GM12891 (cell line): ENCODE data around the gene KCNJ8. TPM values are rescaled to one million over a fixed set of nuclear protein-coding genes. Genes with fewer than 3 reads are reported as not detected.
"Not testable (repeated sequence)": the region's sequence is repeated elsewhere in the genome, so short reads cannot be mapped to it uniquely, and the experiment has no call there.

Source experiments
- DNase-seq: peaks from one replicate; pipeline ENCODE4 v3.0.0; 2011; ENCODE audit warnings: low spot score; ENCODE audit not compliant: insufficient read length
- FAIRE-seq: peaks from 2 replicates; lab custom pipeline; 2011; peaks lifted over from hg19 to GRCh38; lab: Jason Lieb, UNC
- PAX5 ChIP-seq: IDR thresholded peaks from 2 replicates; pipeline ENCODE4 v1.6.1; 2011; ENCODE audit warnings: low read length, moderate library complexity, mild to moderate bottlenecking; ENCODE audit not compliant: insufficient read depth, severe bottlenecking
- POLR2A ChIP-seq: IDR thresholded peaks from 2 replicates; pipeline ENCODE4 v1.6.1; 2011; ENCODE audit warnings: low read depth, low read length, control low read depth
- POLR2AphosphoS5 ChIP-seq: IDR thresholded peaks from 2 replicates; pipeline ENCODE4 v1.6.1; 2011; ENCODE audit warnings: low read depth, low read length, control low read depth
- POU2F2 ChIP-seq: IDR thresholded peaks from 2 replicates; pipeline ENCODE4 v1.6.1; 2011; ENCODE audit warnings: low read depth, mild to moderate bottlenecking, control low read depth, low read length, moderate library complexity
- SPI1 ChIP-seq: IDR thresholded peaks from 2 replicates; pipeline ENCODE4 v1.6.1; 2011; ENCODE audit warnings: low read depth, low read length, control low read depth
- TAF1 ChIP-seq: IDR thresholded peaks from 2 replicates; pipeline ENCODE4 v1.6.1; 2011; ENCODE audit warnings: low read depth, low read length, control low read depth
- polyA plus RNA-seq: library from polyadenylated mRNA; unstranded; fragments of >200 nt; gene quantifications from one replicate; pipeline ENCODE4 v1.2.1, GENCODE V29; 2012; ENCODE audit warnings: low read depth, missing spikeins, inconsistent platforms; ENCODE audit not compliant: missing spikeins

The KCNJ8 gene
- not detected for polyA plus RNA-seq

DNA sequence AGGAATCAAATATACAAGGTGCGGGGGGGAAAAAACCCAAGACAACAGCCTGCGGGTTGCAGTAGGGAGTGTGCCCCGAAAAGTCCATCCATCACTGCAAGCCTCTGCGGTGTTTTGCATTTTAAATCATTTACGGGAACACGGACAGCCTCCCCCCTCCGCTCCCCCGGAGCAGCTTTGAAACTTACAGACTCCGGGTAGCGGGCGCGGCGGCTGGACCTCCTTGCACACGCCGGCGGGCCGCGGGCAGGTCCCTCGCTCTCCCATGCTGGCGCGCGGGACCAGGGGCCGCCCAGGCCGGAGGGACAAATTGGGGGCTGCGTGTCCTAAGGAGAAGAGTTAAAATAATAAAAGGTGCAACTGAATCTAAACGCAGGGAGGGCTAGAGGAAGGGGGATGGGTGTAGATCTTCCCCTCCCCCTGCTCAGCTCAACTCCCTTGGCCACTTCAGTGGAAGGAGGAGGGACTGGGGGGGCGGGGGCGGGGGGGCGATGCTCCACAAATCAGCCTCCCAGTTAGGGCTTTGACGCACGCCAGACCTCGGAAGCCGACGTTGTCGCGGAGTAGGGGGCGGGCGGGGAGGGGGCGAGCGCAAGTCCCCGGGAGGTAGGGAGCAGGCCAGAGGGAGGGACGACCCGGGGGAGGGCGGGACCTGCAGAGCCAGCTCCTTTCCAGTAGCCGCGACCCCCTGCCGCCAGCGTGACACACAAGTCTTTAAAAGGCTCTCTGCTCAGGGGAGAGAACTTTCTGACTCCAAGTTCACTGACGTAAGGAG lies at the start of gene KCNJ8:
Gene KCNJ8 (minus strand): TSS at position 349 of the 775 bp plus-strand sequence. CDS start 1,090 bp downstream, outside the sequence.
- no peak for TF ChIP-seq SPI1
- no peak for TF ChIP-seq TAF1
- TF ChIP-seq PAX5: no peak
- no peak for TF ChIP-seq POLR2A
- no peak for TF ChIP-seq POLR2AphosphoS5
- no peak for TF ChIP-seq POU2F2
- FAIRE-seq: no peak
- DNase-seq: no peak

DNA sequence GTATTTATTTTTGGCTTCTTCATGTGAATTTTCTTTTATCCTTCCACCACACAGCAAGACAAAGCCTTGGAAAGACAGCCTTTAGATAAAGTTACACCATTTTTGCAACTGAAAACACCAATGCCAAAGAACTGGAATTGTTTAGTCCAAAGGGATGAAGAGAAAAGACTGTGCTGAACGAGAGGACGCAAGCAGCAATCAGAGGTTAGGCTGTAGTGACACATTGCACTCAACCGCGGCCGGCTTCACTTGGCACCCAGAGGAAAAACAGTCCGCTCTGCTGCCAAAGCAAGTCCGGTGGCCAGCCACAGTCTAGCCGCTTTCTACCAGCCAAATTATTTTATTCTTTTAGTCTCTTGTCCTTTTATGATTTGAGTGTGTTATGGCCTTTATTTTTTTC lies 49.1 kb upstream of the KCNJ8 start:
- FAIRE-seq (no peak), DNase-seq (no peak)
- TF ChIP-seq PAX5: no peak
- no peak for TF ChIP-seq TAF1
- no peak for TF ChIP-seq POU2F2
- TF ChIP-seq SPI1: no peak
- TF ChIP-seq POLR2AphosphoS5: no peak
- TF ChIP-seq POLR2A: no peak

GRCh38 chr12:21819678-21820077 lies 45.2 kb upstream of the KCNJ8 start:
- TF ChIP-seq POLR2AphosphoS5: no peak
- no peak for TF ChIP-seq POLR2A
- TF ChIP-seq SPI1: no peak
- TF ChIP-seq PAX5: no peak
- no peak for TF ChIP-seq TAF1
- no peak for TF ChIP-seq POU2F2
- no peak for DNase-seq
- FAIRE-seq: no peak

DNA sequence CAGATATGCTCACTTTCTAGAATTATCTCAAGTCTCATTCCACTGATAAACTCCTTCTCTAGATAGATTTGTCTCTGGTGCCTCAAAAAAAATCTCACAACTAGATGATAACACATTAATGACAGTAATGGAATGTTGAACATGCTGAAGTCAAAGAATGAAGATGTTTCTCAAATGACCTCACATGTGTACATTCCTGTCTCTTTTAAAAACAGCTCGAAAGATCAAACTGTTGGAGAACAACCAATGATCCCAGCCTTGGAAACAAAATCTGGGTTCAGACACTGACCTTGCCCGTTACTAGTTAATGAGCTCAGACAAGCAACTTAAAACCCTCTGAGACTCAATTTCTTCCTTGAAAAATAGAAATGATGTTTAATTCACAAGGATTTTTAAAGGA lies 44.7 kb upstream of the KCNJ8 start:
- FAIRE-seq (no peak), DNase-seq (no peak)
- TF ChIP-seq POLR2AphosphoS5 (no peak), TAF1 (no peak)

DNA sequence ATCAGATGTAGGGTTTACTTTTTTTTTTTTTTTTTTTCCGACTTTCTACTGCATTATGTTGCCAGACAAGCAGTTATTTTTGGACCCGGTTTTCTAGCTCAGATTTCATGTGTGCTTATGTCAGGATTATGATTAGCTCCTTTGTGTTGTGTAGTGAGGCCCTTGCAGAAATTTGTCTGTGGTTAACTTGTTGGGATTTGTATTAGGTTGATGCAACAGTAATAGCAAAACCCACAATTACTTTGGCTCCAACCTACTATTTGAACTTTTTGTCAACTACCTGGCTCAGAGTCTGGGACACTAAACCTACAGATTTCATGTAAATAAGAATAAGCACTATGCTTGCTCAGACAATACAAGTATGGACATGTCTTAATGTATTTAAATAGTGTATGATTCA lies 44.1 kb upstream of the KCNJ8 start:
- no peak for TF ChIP-seq TAF1
- no peak for TF ChIP-seq POLR2AphosphoS5
- no peak for TF ChIP-seq POU2F2
- TF ChIP-seq PAX5: no peak
- FAIRE-seq (no peak), DNase-seq (no peak)

DNA sequence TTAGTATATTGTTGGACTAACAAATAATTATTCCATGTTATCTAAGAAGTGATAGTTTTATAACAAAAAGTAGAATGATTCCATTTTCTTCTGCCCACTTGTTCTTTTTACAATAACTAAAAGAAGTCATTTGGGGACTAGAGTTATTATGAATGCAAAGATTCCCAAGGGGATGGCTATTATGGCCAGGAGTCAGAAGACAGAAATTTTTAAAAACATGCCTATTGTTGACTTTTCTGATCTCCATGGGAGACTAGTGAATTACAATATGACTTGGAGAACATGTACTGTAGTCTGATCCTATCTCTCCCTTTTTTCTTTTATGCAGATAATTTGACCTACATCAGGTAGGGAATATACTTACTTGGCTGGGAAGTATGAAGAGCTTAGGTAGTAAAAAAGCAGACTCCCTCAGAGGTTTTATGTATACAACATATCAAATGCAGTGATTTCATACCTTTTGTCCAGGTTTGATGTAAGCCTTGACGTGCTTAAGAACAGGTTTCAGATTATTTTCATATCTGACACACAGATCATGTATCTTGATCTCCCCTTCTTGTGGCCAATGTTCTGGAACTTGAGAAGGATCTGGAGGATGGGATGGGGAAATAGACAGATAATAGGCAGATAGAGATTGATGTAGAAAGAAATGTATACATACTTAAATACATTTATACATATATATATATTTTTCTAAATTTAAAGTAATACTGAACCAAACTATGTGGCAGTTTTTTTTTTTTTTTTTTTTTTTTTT lies 41.0 kb upstream of the KCNJ8 start:
- TF ChIP-seq TAF1: no peak
- TF ChIP-seq POLR2AphosphoS5: no peak
- DNase-seq (no peak), FAIRE-seq (no peak)

DNA sequence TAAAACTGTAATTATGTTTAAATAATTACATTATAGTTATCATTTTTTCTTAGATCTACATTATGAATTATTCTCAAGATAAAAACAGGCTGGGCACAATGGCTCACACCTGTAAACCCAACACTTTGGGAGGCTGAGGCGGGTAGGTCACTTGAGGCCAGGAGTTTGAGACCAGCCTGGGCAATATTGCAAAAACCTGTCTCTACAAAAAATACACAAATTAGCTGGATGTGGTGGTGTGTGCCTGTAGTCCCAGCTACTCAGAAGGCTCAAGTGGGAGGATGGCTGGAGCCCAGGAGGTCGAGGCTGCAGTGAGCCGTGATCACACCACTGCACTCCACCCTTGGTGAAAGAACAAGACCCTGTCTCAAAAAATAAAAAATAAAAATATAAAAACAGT lies 40.3 kb upstream of the KCNJ8 start:
- FAIRE-seq: no peak
- TF ChIP-seq PAX5 (no peak), TAF1 (no peak), POU2F2 (no peak), POLR2A (no peak), POLR2AphosphoS5 (no peak), SPI1 (no peak)
- DNase-seq: no peak

DNA sequence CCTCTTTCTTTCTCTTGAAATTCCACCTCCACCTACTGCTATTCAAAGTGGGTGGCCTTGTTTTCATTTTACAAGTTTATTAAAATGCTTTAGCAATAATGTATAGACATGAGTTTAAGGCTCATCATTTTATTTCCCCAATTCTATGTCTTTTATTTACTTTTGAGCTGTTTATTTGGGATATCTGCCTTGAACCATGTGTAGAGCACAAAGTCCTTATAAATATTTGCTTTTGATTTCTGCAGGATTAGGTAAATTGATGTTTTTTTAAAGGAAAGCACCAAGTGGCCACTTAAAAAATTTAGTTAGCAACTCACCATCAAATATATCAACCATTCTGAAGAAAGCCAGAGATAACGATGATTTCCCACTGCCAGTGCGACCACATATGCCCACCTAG lies 39.8 kb upstream of the KCNJ8 start:
- DNase-seq: no peak
- FAIRE-seq: no peak
- TF ChIP-seq POLR2A (no peak), POLR2AphosphoS5 (no peak), POU2F2 (no peak), PAX5 (no peak), TAF1 (no peak), SPI1 (no peak)

- no peak for FAIRE-seq
- TF ChIP-seq POU2F2 (no peak), POLR2AphosphoS5 (no peak), SPI1 (no peak)
- no peak for DNase-seq
These were observed 39.2 kb upstream of the KCNJ8 start for GRCh38 chr12:21813751-21814150.

DNA sequence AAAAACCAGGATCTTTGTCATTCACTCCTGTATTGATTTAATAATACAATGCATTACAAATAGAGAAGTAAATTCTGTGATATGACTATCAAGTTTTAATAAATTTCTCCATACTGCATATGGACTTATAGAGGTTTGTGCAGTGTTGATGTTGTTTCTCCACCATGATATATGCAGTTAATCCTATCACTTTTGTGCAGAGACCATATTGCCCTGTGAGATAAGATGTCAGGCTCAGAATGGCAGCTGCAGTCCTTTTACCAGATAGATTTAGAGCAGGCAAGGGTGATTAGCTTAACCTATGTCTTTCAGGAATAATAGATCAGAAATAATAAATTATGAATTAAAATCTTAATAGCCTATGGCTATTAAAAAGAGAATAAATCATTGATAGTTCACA lies 38.6 kb upstream of the KCNJ8 start:
- FAIRE-seq: no peak
- DNase-seq: no peak
- no peak for TF ChIP-seq POU2F2
- TF ChIP-seq SPI1: no peak
- TF ChIP-seq POLR2AphosphoS5: no peak
- TF ChIP-seq TAF1: no peak
- TF ChIP-seq POLR2A: no peak

GRCh38 chr12:21812340-21812739 lies 37.8 kb upstream of the KCNJ8 start:
- not testable (repeated sequence) for FAIRE-seq, DNase-seq
